GM18498 (cell line): ENCODE data around the gene TRRAP.
A peak's percentile ranks its signal among the peaks of the same experiment; 100 is the strongest.

ENCODE experiments used
- ATAC-seq: cut with Tn5 transposase; IDR thresholded peaks from one replicate; pipeline ENCODE4 v1.9.1; 2021; ENCODE audit warnings: mild to moderate bottlenecking, moderate library complexity; ENCODE audit not compliant: unreplicated experiment

TRRAP gene

GRCh38 chr7:98887038-98887437 lies 8.7 kb downstream of the TRRAP start:
- ATAC-seq: no peak

DNA sequence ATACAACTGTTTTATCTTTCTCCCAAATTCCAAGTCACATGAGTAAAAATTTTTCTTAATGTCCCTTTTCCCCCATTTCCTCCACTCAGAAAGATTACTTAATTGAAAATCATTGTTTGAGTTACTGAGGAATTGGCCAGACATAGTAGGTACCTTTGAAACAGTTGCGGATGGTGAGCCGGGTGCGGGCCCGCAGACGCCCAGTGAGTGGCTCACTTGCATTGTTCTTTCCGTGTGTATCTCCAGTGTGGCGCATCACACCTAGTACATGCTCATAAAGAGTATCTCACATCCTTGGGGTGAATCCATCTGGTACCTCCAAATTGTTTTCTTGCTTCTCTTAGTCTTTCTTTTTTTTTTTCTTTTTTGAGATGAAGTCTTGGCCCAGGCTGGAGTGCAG lies 14.3 kb downstream of the TRRAP start:
- no peak for ATAC-seq

DNA sequence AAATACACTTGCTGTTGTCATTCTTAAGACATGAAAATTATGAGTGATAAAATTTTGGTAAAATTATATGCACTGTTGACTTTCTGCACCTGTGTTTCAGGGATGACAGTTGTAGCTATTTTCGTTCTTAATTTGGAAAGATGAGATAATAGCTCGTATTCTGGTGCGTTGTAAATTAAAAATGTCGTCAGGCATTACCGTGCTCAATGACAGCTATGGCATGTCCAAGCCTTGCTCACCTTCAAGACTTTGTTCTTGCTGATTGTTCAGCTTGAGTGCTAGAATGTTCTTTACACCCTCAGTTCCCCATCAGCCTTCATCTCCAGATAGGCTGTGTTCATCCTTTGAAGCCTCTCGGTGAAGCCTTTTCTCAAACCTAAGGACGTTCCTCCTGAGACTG lies 21.5 kb downstream of the TRRAP start:
- no peak for ATAC-seq

GRCh38 chr7:98900815-98901214 lies 22.5 kb downstream of the TRRAP start:
- ATAC-seq: no peak

DNA sequence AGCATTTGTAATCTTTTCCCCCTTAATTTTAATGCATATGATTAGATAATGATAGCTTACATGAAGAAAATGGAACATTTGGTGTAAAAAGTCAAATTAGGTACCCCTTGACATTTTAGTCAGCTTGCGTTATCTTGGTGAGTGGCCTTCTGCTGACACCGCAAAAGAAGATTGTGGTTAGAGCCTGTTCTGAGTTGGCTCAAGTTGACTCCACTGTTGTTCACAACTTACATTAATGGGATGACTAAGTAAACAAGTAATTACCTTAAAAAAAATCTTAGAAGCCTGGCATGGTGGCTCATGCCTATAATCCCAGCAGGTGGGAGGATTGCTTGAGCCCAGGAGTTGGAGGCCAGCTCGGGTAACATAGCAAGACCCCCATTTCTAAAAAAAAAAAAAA lies 24.2 kb downstream of the TRRAP start:
- no peak for ATAC-seq

GRCh38 chr7:98903246-98903645 lies 24.9 kb downstream of the TRRAP start:
- ATAC-seq: no peak

DNA sequence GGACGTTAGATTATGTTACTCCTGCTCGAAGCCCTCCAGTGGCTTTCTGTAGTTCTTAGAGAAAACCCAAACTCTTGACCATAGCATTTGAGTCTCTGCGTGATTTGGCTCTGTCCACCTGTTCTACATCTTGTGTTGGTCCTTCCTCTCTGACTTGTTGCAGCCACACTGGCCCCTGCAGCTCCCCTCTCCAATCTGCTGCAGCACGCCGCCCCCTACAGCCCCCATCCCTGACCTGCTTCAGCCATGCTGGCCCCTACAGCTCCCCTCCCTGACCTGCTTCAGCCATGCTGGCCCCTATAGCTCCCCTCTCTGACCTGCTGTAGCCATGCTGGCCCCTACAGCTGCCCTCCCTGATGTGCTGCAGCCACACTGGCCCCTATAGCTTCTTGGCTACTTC lies 29.2 kb downstream of the TRRAP start:
- ATAC-seq: no peak

- ATAC-seq: no peak
Measured at GRCh38 chr7:98908585-98908984, 30.3 kb downstream of the TRRAP start.

DNA sequence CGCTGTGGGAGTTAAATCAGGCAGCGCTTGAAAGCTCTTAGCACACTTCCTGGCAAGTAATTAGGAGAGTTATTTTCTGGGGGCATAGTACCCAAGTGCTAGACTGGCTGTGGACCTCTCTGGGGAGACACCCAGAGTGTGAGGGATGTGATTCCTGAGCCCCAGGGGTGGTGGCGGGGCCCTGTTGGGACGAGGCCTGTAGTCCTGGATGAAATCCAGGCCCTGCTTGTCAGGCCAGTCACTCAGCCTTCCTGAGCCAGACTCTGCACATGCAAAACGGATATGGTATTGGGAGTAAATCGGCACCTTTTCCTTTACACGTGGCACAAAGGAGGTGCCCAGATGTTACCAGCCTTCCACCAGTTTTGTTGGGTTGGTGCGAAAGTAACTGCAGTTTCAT lies 31.2 kb downstream of the TRRAP start:
- no peak for ATAC-seq

- ATAC-seq: no peak
Measured at GRCh38 chr7:98910427-98910826, 32.1 kb downstream of the TRRAP start.

DNA sequence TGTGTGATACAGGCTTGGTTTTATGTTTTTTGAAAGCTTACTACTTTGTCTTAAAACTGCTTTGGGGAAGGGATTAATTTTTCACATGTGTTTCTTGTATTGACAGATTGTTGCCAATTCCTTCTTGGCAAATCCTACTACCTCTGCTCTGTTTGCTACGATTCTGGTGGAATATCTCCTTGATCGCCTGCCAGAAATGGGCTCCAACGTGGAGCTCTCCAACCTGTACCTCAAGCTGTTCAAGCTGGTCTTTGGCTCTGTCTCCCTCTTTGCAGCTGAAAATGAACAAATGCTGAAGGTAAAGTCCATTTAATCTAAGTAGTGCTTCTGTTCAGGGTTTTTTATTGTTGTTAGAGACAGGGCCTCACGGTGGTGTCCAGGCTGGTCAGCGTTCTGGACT lies 33.6 kb downstream of the TRRAP start:
- no peak for ATAC-seq

- no peak for ATAC-seq
Measured at GRCh38 chr7:98913026-98913425, 34.7 kb downstream of the TRRAP start.

- ATAC-seq: no peak
Measured at GRCh38 chr7:98913612-98914011, 35.3 kb downstream of the TRRAP start.

- ATAC-seq: no peak
Measured at GRCh38 chr7:98917331-98917730, 39.0 kb downstream of the TRRAP start.

- ATAC-seq: no peak
Measured at GRCh38 chr7:98921608-98922372, 43.5 kb downstream of the TRRAP start.

DNA sequence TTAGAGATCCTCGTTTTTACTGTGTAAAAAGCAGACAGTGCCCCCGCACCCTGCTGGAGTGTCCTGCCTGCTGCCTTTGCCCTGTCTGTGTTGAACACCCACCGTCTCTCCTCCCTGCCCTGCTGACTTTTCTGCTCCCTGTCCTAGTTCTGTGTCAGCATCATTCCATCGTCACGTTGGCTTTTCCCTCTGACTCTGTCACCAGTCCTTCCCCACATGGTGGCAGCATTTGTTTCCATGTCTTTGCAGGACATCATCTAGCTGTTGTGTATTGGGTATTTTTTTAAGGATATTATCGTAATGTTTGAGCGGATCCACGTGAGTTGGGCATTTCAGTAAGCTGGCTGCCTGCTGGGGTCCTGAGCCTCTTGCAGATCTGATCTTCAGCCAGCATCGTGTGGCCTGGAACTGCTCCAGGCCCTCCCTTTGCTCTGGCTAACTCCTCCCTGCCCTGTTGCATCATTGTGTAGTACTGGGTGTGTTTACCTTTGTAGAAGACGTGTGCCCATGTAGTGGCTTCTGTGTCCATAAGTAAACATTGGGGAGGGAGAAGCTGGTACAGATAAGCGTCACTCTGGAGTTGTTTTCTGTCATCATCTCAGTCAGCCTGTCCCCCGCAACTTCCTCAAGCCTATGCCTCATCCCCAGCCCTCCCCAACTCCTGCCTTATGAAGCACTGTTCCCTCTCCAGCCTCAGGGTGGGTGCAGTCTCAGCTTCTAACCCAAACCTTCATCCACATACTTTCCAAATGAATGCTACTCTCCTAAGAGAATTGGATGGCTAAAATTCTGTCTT lies 44.3 kb downstream of the TRRAP start:
- no peak for ATAC-seq

- ATAC-seq: no peak
Measured at GRCh38 chr7:98923512-98923911, 45.2 kb downstream of the TRRAP start.

- no peak for ATAC-seq
Measured at GRCh38 chr7:98927125-98927524, 48.8 kb downstream of the TRRAP start.

- peak; percentile 27 for ATAC-seq
Measured at GRCh38 chr7:98930464-98930863, 52.1 kb downstream of the TRRAP start.

DNA sequence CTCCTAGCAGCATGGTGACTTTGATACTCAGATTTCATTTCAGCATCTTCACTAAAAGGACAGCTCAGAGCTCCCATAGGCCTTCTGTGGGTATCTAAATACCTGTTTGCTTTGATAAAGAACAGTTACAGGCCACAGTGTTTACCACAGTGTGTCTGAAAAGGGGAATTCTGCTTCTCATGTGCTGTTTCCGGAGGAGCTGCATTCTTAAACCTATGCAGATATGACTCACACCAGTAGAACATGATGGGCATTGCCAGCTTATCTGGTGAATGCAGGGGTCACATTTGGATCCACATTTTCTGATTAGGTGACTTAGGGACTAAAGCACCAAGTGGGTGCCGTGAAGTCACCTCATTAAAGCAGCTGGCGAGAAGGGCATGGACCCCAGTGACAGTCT lies 52.6 kb downstream of the TRRAP start:
- peak; percentile 63 for ATAC-seq

DNA sequence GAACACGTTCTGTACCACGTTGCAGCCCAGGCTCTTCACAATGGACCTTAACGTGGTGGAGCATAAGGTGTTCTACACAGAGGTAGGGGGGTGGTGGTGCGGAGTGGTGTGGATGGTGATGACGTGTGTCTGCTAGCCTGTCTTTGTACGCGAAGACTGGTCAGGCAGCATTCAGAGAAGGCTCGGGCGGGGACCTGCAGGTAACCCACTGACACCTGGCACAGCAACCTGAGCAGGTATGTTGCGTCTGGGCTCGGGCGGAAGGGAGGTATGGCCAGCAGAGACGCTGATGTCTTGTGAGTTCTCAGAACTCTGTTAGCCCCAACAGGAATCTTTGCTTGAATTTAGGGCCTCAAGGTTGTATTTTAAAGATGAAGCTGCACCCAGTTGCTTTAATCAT lies 55.0 kb downstream of the TRRAP start:
- no peak for ATAC-seq

DNA sequence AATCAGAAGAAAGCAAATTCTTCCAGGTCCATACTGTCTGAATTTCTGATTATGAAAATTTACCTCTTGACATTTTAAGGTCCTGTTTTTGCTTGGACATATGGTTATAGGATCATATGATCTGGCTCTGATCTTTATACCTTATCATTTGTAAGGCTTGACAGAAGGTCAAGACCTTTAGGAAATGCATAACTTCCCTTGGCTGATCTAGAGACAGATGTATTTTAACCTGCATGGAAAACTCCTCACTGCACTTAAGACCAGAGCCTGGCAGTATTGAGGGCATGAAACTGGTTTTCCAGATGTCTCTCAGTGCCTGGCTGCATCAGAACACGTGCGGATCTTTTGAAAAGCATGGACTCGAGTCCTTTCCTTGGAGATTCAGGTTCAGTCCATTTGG lies 55.9 kb downstream of the TRRAP start:
- no peak for ATAC-seq
